H1 (cell line): ENCODE results near the gene BPGM. TPM values are rescaled to one million over a fixed set of nuclear protein-coding genes. Genes with fewer than 3 reads are reported as not detected.

Experiments
- EGR1 ChIP-seq: IDR thresholded peaks from 2 replicates; pipeline ENCODE4 v1.6.1; 2011; ENCODE audit warnings: low read depth, low read length, borderline replicate concordance
- POU5F1 ChIP-seq: IDR thresholded peaks from 2 replicates; pipeline ENCODE4 v1.6.1; 2011; ENCODE audit warnings: low read depth, mild to moderate bottlenecking, low read length, moderate library complexity
- RAD21 ChIP-seq, 2 experiments: IDR thresholded peaks in 1 of 2; conservative IDR thresholded peaks in 1 of 2; 2 replicates each; pipeline ENCODE4 v1.6.1; 2011; ENCODE audit warnings: low read depth in 2 of 2, low read length in 2 of 2, improper control_type of control experiment in 1 of 2, inconsistent platforms in 1 of 2, mild to moderate bottlenecking in 1 of 2, moderate library complexity in 1 of 2
- ZNF274 ChIP-seq: IDR thresholded peaks from 2 replicates; pipeline ENCODE4 v1.7.0; 2012; ENCODE audit warnings: low read length, borderline replicate concordance; ENCODE audit errors: extremely low read depth
- polyA plus RNA-seq, 7 experiments: library from polyadenylated mRNA; depleted of rRNA in 3 of 7; stranded (reverse) in 5 of 7; unstranded in 2 of 7; fragments of >200 nt in 5 of 7; fragments of 200-250 nt in 2 of 7; gene quantifications; 1 replicate in 5 of 7; 2 replicates in 1 of 7; 4 replicates in 1 of 7; pipeline versions ENCODE4 v1.2.1 to v1.2.3, GENCODE V29; 2011 to 2013; ENCODE audit warnings: missing spikeins in 2 of 7, mixed read lengths in 2 of 7
- total RNA-seq: library from RNA; stranded (reverse); fragmentation: NEBNext Ultra II Directional; extraction: Animal tissue kit (Norgen Biotek cat#: 25700); gene quantifications from 2 replicates; pipeline ENCODE4 v1.2.1, GENCODE V29; 2021
- TF ChIP-seq, protein P1 (sequence below): fragments of 300-600 bp; sonication (generic); IDR thresholded peaks from 2 replicates; pipeline ENCODE4 v1.7.1; 2012; ENCODE audit warnings: low read length, moderate library complexity, mild to moderate bottlenecking, inconsistent platforms; ENCODE audit not compliant: insufficient replicate concordance
- TF ChIP-seq, protein P2 (sequence below): IDR thresholded peaks from 2 replicates; pipeline ENCODE4 v1.6.1; 2012; ENCODE audit warnings: low read length, inconsistent platforms

BPGM gene
- total and polyA plus RNA-seq, 2 of the 8 experiments (the other 6 are each of a cell fraction or from before 2014, with no cell fraction given), result 9.7 to 15.3 TPM

DNA sequence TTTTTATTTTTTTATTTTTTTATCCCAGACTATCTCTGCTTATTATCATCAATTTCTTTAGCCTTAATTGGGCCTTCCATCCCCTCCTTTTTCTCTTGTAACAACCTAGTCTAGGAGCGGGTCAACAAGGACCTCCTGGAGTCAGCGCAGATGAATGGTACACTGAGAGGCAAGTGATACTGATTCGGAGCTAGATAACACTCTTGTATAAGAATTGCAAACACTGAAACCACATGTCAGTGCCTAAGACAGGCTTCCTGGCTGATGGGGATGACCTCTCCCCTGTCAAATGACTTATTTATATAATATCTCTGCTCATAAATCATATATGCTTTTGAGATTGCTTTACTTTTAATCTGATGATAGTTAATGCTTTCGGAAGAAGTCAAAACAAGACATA lies 22.7 kb downstream of the BPGM start (continued):
- TF ChIP-seq, protein P1, sequence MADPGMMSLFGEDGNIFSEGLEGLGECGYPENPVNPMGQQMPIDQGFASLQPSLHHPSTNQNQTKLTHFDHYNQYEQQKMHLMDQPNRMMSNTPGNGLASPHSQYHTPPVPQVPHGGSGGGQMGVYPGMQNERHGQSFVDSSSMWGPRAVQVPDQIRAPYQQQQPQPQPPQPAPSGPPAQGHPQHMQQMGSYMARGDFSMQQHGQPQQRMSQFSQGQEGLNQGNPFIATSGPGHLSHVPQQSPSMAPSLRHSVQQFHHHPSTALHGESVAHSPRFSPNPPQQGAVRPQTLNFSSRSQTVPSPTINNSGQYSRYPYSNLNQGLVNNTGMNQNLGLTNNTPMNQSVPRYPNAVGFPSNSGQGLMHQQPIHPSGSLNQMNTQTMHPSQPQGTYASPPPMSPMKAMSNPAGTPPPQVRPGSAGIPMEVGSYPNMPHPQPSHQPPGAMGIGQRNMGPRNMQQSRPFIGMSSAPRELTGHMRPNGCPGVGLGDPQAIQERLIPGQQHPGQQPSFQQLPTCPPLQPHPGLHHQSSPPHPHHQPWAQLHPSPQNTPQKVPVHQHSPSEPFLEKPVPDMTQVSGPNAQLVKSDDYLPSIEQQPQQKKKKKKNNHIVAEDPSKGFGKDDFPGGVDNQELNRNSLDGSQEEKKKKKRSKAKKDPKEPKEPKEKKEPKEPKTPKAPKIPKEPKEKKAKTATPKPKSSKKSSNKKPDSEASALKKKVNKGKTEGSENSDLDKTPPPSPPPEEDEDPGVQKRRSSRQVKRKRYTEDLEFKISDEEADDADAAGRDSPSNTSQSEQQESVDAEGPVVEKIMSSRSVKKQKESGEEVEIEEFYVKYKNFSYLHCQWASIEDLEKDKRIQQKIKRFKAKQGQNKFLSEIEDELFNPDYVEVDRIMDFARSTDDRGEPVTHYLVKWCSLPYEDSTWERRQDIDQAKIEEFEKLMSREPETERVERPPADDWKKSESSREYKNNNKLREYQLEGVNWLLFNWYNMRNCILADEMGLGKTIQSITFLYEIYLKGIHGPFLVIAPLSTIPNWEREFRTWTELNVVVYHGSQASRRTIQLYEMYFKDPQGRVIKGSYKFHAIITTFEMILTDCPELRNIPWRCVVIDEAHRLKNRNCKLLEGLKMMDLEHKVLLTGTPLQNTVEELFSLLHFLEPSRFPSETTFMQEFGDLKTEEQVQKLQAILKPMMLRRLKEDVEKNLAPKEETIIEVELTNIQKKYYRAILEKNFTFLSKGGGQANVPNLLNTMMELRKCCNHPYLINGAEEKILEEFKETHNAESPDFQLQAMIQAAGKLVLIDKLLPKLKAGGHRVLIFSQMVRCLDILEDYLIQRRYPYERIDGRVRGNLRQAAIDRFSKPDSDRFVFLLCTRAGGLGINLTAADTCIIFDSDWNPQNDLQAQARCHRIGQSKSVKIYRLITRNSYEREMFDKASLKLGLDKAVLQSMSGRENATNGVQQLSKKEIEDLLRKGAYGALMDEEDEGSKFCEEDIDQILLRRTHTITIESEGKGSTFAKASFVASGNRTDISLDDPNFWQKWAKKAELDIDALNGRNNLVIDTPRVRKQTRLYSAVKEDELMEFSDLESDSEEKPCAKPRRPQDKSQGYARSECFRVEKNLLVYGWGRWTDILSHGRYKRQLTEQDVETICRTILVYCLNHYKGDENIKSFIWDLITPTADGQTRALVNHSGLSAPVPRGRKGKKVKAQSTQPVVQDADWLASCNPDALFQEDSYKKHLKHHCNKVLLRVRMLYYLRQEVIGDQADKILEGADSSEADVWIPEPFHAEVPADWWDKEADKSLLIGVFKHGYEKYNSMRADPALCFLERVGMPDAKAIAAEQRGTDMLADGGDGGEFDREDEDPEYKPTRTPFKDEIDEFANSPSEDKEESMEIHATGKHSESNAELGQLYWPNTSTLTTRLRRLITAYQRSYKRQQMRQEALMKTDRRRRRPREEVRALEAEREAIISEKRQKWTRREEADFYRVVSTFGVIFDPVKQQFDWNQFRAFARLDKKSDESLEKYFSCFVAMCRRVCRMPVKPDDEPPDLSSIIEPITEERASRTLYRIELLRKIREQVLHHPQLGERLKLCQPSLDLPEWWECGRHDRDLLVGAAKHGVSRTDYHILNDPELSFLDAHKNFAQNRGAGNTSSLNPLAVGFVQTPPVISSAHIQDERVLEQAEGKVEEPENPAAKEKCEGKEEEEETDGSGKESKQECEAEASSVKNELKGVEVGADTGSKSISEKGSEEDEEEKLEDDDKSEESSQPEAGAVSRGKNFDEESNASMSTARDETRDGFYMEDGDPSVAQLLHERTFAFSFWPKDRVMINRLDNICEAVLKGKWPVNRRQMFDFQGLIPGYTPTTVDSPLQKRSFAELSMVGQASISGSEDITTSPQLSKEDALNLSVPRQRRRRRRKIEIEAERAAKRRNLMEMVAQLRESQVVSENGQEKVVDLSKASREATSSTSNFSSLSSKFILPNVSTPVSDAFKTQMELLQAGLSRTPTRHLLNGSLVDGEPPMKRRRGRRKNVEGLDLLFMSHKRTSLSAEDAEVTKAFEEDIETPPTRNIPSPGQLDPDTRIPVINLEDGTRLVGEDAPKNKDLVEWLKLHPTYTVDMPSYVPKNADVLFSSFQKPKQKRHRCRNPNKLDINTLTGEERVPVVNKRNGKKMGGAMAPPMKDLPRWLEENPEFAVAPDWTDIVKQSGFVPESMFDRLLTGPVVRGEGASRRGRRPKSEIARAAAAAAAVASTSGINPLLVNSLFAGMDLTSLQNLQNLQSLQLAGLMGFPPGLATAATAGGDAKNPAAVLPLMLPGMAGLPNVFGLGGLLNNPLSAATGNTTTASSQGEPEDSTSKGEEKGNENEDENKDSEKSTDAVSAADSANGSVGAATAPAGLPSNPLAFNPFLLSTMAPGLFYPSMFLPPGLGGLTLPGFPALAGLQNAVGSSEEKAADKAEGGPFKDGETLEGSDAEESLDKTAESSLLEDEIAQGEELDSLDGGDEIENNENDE, result no peak
- TF ChIP-seq EGR1 (no peak), RAD21 (IDR thresholded peaks at IDR 0.05 in 1 of 2, conservative IDR thresholded peaks at IDR 0.05 in 1 of 2; ENCODE audit: low read depth in 2 of 2, low read length in 2 of 2) (no peak), ZNF274 (no peak), POU5F1 (no peak)
- TF ChIP-seq, protein P2, sequence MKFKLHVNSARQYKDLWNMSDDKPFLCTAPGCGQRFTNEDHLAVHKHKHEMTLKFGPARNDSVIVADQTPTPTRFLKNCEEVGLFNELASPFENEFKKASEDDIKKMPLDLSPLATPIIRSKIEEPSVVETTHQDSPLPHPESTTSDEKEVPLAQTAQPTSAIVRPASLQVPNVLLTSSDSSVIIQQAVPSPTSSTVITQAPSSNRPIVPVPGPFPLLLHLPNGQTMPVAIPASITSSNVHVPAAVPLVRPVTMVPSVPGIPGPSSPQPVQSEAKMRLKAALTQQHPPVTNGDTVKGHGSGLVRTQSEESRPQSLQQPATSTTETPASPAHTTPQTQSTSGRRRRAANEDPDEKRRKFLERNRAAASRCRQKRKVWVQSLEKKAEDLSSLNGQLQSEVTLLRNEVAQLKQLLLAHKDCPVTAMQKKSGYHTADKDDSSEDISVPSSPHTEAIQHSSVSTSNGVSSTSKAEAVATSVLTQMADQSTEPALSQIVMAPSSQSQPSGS, result no peak
